Left forelimb (tissue), 1 donor: ENCODE results near the gene RANBP9.
A peak's percentile ranks its signal among the peaks of the same experiment; 100 is the strongest.

Source experiments
- DNase-seq: peaks from one replicate; pipeline ENCODE4 v3.0.0-alpha.2; 2018; ENCODE audit warnings: low spot score

RANBP9 gene

GRCh38 chr6:13600036-13600435, 111.6 kb downstream of the RANBP9 start:
- no peak for DNase-seq

GRCh38 chr6:13597073-13597472, 114.6 kb downstream of the RANBP9 start:
- no peak for DNase-seq

GRCh38 chr6:13593720-13594119, 117.9 kb downstream of the RANBP9 start:
- no peak for DNase-seq

- no peak for DNase-seq
These were observed 118.5 kb downstream of the RANBP9 start for GRCh38 chr6:13593103-13593502.

GRCh38 chr6:13591205-13591921, 120.3 kb downstream of the RANBP9 start:
- DNase-seq, result no peak

GRCh38 chr6:13590574-13591153, 121.0 kb downstream of the RANBP9 start:
- DNase-seq, result no peak

GRCh38 chr6:13589801-13590200, 121.8 kb downstream of the RANBP9 start:
- no peak for DNase-seq

GRCh38 chr6:13586603-13587542, 124.8 kb downstream of the RANBP9 start:
- DNase-seq, result no peak

GRCh38 chr6:13581700-13582229, 129.9 kb downstream of the RANBP9 start:
- DNase-seq, result no peak

GRCh38 chr6:13579911-13580310, 131.7 kb downstream of the RANBP9 start:
- no peak for DNase-seq

GRCh38 chr6:13577926-13578325, 133.7 kb downstream of the RANBP9 start:
- DNase-seq, result no peak

- DNase-seq, result no peak
These were observed 135.6 kb downstream of the RANBP9 start for GRCh38 chr6:13576017-13576416.

GRCh38 chr6:13575377-13575775, 136.3 kb downstream of the RANBP9 start:
- no peak for DNase-seq

GRCh38 chr6:13574571-13575376, 136.9 kb downstream of the RANBP9 start, which contains the start of gene SIRT5:
TSS of gene SIRT5 (plus strand) at chr6:13574601. CDS start at chr6:13584111, 9,510 bp downstream.
- DNase-seq, result peak; percentile 87

GRCh38 chr6:13574149-13574570, 137.5 kb downstream of the RANBP9 start:
- peak; percentile 94 for DNase-seq

- no peak for DNase-seq
These were observed 137.9 kb downstream of the RANBP9 start for GRCh38 chr6:13573669-13574110.

- DNase-seq, result no peak
These were observed 138.5 kb downstream of the RANBP9 start for GRCh38 chr6:13572951-13573654.

GRCh38 chr6:13572240-13572639, 139.4 kb downstream of the RANBP9 start:
- no peak for DNase-seq
